SK-N-SH (cell line): ENCODE measurements around the gene GALNT17. TPM values are rescaled to one million over a fixed set of nuclear protein-coding genes. Genes with fewer than 3 reads are reported as not detected.

Experiments
- CTCF ChIA-PET: fragments of 300-600, 350-600 bp; formaldehyde crosslinking; extraction: SDS; loops from one replicate; lab custom pipeline; 2021; lab: Yijun Ruan, JAX
- POLR2A ChIA-PET: fragments of 350-600 bp; sonication (Branson Sonifier 250); formaldehyde crosslinking; extraction: SDS; loops from one replicate; lab custom pipeline; 2020; ENCODE audit warnings: antibody characterized with exemption, inconsistent platforms; lab: Yijun Ruan, JAX
- DNase-seq: peaks from one replicate; pipeline ENCODE4 v3.0.0; 2012
- H2AFZ ChIP-seq: fragments of 200-600 bp; sonication (generic); 2 replicates; pipeline ENCODE4 v1.8.1; 2016; ENCODE audit warnings: antibody characterized with exemption, mild to moderate bottlenecking, low read depth
- H3F3A ChIP-seq: fragments of 200-600 bp; sonication (generic); replicated peaks from 2 replicates; pipeline ENCODE3; 2016; ENCODE audit warnings: antibody characterized with exemption, mild to moderate bottlenecking; ENCODE audit not compliant: insufficient read depth
- H3K27ac ChIP-seq, 2 experiments: fragments of 200-500 bp in 1 of 2; fragments of 200-600 bp in 1 of 2; sonication (Bioruptor generic) in 1 of 2; sonication (generic), shearing (Covaris generic) in 1 of 2; 2 replicates each; pipeline versions ENCODE4 v1.5.1 to v1.6.1; 2014 to 2016; ENCODE audit warnings: low read depth in 2 of 2, inconsistent platforms in 1 of 2, low read length in 1 of 2, mild to moderate bottlenecking in 1 of 2, mixed read lengths in 1 of 2
- H3K27me3 ChIP-seq: fragments of 200-600 bp; sonication (generic), shearing (Covaris generic); 2 replicates; pipeline ENCODE4 v1.6.1; 2016; ENCODE audit warnings: mixed run types; ENCODE audit not compliant: insufficient read depth
- H3K36me3 ChIP-seq, 2 experiments: fragments of 200-500 bp in 1 of 2; fragments of 200-600 bp in 1 of 2; sonication (Bioruptor generic) in 1 of 2; sonication (generic) in 1 of 2; replicated peaks in 1 of 2; 2 replicates each; pipeline versions ENCODE3 to v1.5.1; 2014 to 2016; ENCODE audit warnings: low read length in 1 of 2, mild to moderate bottlenecking in 1 of 2; ENCODE audit not compliant: insufficient read depth in 2 of 2, control insufficient read depth in 1 of 2
- H3K4me1 ChIP-seq, 2 experiments: fragments of 200-500 bp in 1 of 2; fragments of 200-600 bp in 1 of 2; sonication (Bioruptor generic) in 1 of 2; sonication (generic), shearing (Covaris generic) in 1 of 2; 2 replicates each; pipeline versions ENCODE4 v1.5.1 to v1.6.1; 2014 to 2016; ENCODE audit warnings: low read depth in 1 of 2, low read length in 1 of 2, mixed run types in 1 of 2; ENCODE audit not compliant: insufficient read depth in 2 of 2, control insufficient read depth in 1 of 2
- H3K4me2 ChIP-seq: fragments of 200-600 bp; sonication (generic), shearing (Covaris generic); 2 replicates; pipeline ENCODE4 v1.6.1; 2017; ENCODE audit warnings: mixed run types
- H3K4me3 ChIP-seq, 2 experiments: fragments of 200-500 bp in 1 of 2; fragments of 200-600 bp in 1 of 2; sonication (Bioruptor generic) in 1 of 2; sonication (generic), shearing (Covaris generic) in 1 of 2; 2 replicates each; pipeline versions ENCODE4 v1.5.1 to v1.8.1; 2014 to 2016; ENCODE audit warnings: low read depth in 2 of 2, inconsistent platforms in 1 of 2, low read length in 1 of 2, mild to moderate bottlenecking in 1 of 2, mixed read lengths in 1 of 2, moderate library complexity in 1 of 2
- H3K79me2 ChIP-seq: fragments of 200-600 bp; sonication (generic); 2 replicates; pipeline ENCODE4 v1.8.1; 2017; ENCODE audit warnings: mild to moderate bottlenecking; ENCODE audit not compliant: insufficient read depth
- H3K9ac ChIP-seq: fragments of 200-600 bp; sonication (generic); 2 replicates; pipeline ENCODE4 v1.6.1; 2017; ENCODE audit warnings: mixed run types
- H3K9me2 ChIP-seq: fragments of 200-600 bp; sonication (generic); 2 replicates; pipeline ENCODE4 v1.6.1; 2017; ENCODE audit warnings: mixed run types
- H3K9me3 ChIP-seq: fragments of 200-600 bp; sonication (generic); 2 replicates; pipeline ENCODE4 v1.6.1; 2017; ENCODE audit warnings: mixed run types, mild to moderate bottlenecking, moderate library complexity
- H4K20me1 ChIP-seq: fragments of 200-600 bp; sonication (generic); 2 replicates; pipeline ENCODE4 v1.6.1; 2017; ENCODE audit warnings: mild to moderate bottlenecking, mixed run types; ENCODE audit not compliant: insufficient read depth
- ELF1 ChIP-seq: IDR thresholded peaks from 2 replicates; pipeline ENCODE4 v1.4.0; 2012
- EP300 ChIP-seq, 2 experiments: IDR thresholded peaks; 2 replicates each; pipeline versions ENCODE4 v1.4.0 to v1.6.1; 2012; ENCODE audit warnings: borderline replicate concordance in 1 of 2, low read depth in 1 of 2, low read length in 1 of 2
- EZH2phosphoT487 ChIP-seq: fragments of 200-600 bp; sonication (generic); IDR thresholded peaks from 2 replicates; pipeline ENCODE4 v1.6.1; 2017; ENCODE audit warnings: low read depth, mixed run types, mild to moderate bottlenecking, antibody characterized with exemption, moderate library complexity, borderline replicate concordance
- FOSL2 ChIP-seq: IDR thresholded peaks from 2 replicates; pipeline ENCODE4 v1.4.0; 2012; ENCODE audit warnings: low read depth, mild to moderate bottlenecking, moderate library complexity, borderline replicate concordance
- FOXJ3 ChIP-seq: sonication (generic); formaldehyde crosslinking; IDR thresholded peaks from 2 replicates; pipeline ENCODE4 v1.5.1; 2020; ENCODE audit warnings: mild to moderate bottlenecking, missing genetic modification reagents
- FOXM1 ChIP-seq: IDR thresholded peaks from 2 replicates; pipeline ENCODE4 v1.4.0; 2012; ENCODE audit warnings: low read depth, mild to moderate bottlenecking
- GABPA ChIP-seq: IDR thresholded peaks from 2 replicates; pipeline ENCODE4 v1.4.0; 2012; ENCODE audit warnings: low read depth, mild to moderate bottlenecking
- JUND ChIP-seq: IDR thresholded peaks from 2 replicates; pipeline ENCODE4 v1.4.0; 2012
- NFIC ChIP-seq: IDR thresholded peaks from 2 replicates; pipeline ENCODE4 v1.4.0; 2012; ENCODE audit warnings: borderline replicate concordance
- NRF1 ChIP-seq: IDR thresholded peaks from 2 replicates; pipeline ENCODE4 v1.6.1; 2012; ENCODE audit warnings: low read depth, mild to moderate bottlenecking, low read length
- POLR2AphosphoS5 ChIP-seq: IDR thresholded peaks from 2 replicates; pipeline ENCODE4 v1.6.1; 2012; ENCODE audit warnings: low read depth, low read length
- RAD21 ChIP-seq: IDR thresholded peaks from 2 replicates; pipeline ENCODE4 v1.6.1; 2012; ENCODE audit warnings: mild to moderate bottlenecking, low read length
- RCOR1 ChIP-seq: fragments of 150-350 bp; IDR thresholded peaks from 2 replicates; pipeline ENCODE4 v1.6.1; 2017; ENCODE audit warnings: antibody characterized with exemption, low read length
- RXRA ChIP-seq: IDR thresholded peaks from 2 replicates; pipeline ENCODE4 v1.4.0; 2012; ENCODE audit warnings: low read depth, mild to moderate bottlenecking, borderline replicate concordance
- TCF12 ChIP-seq: IDR thresholded peaks from 2 replicates; pipeline ENCODE4 v1.4.0; 2012
- TEAD4 ChIP-seq: IDR thresholded peaks from 2 replicates; pipeline ENCODE4 v1.4.0; 2012; ENCODE audit warnings: mild to moderate bottlenecking, borderline replicate concordance; ENCODE audit not compliant: insufficient read depth
- YY1 ChIP-seq: IDR thresholded peaks from 2 replicates; pipeline ENCODE4 v1.4.0; 2012; ENCODE audit warnings: low read depth, mild to moderate bottlenecking
- WGBS: methylation state at CpG from one replicate; pipeline ENCODE4 v1.1.6; 2017; ENCODE audit warnings: low lambda C conversion rate; 5-methylcytosine and 5-hydroxymethylcytosine counted together
- polyA plus RNA-seq, 3 experiments: library from polyadenylated mRNA; depleted of rRNA; stranded (reverse); fragments of >200 nt; gene quantifications; 2 replicates each; pipeline ENCODE4 v1.2.3, GENCODE V29; 2012
- TF ChIP-seq, protein P1 (sequence below): IDR thresholded peaks from 2 replicates; pipeline ENCODE4 v1.4.0; 2012; ENCODE audit warnings: low read depth, borderline replicate concordance
- TF ChIP-seq, protein P2 (sequence below): IDR thresholded peaks from 2 replicates; pipeline ENCODE4 v1.4.0; 2012; ENCODE audit warnings: low read depth, borderline replicate concordance
- TF ChIP-seq, protein P3 (sequence below): fragments of 150-350 bp; IDR thresholded peaks from 2 replicates; pipeline ENCODE4 v1.6.1; 2017; ENCODE audit warnings: antibody characterized with exemption, low read length, low read depth, borderline replicate concordance
- TF ChIP-seq, protein P4 (sequence below): fragments of 150-350 bp; IDR thresholded peaks from 2 replicates; pipeline ENCODE4 v1.6.1; 2016; ENCODE audit warnings: mild to moderate bottlenecking, low read depth, low read length

GALNT17 gene
- polyA plus RNA-seq, 1 of the 3 experiments (the other 2 are of a cell fraction): not detected

DNA sequence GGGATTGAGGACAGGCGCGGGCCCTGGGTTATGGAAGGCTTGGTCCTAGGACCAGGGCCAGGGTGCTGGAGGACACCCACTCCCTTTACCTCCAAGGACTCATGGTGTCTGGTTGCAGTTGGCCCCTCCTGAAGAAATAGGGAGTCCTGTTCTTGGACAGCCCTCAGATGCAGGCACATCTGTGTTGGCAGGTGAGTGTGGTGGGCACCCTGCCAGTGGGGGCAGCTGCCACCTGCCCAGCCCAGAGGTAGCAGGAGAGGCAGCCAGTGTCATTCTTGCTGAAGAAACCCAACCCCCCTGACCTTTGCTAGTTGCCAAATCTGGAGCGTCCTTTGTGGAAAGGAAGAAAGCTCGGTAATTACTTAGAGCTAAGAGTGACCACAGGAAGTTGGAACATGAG, 8.3 kb downstream of the GALNT17 start:
- 29% methylated on average over 4 of the region's 4 CpGs for WGBS
- H3K36me3 ChIP-seq: no peaks in the 10 kb centered on the region
- H3K79me2 ChIP-seq: no peaks in the 10 kb centered on the region
- no peaks in the 10 kb centered on the region for H3K27me3 ChIP-seq
- CTCF ChIA-PET: no interaction called here
- H3K4me3 ChIP-seq: no peak overlapping the region
- H3F3A ChIP-seq: no peaks in the 10 kb centered on the region
- peaks cover 4% of the 10 kb centered on the region; the same call in 1 of the 2 replicates for H3K9me3 ChIP-seq
- POLR2A ChIA-PET: no interaction called here
- H3K4me1 ChIP-seq: no peaks in the 10 kb centered on the region
- H4K20me1 ChIP-seq: no peaks in the 10 kb centered on the region
- TF ChIP-seq, protein P1, sequence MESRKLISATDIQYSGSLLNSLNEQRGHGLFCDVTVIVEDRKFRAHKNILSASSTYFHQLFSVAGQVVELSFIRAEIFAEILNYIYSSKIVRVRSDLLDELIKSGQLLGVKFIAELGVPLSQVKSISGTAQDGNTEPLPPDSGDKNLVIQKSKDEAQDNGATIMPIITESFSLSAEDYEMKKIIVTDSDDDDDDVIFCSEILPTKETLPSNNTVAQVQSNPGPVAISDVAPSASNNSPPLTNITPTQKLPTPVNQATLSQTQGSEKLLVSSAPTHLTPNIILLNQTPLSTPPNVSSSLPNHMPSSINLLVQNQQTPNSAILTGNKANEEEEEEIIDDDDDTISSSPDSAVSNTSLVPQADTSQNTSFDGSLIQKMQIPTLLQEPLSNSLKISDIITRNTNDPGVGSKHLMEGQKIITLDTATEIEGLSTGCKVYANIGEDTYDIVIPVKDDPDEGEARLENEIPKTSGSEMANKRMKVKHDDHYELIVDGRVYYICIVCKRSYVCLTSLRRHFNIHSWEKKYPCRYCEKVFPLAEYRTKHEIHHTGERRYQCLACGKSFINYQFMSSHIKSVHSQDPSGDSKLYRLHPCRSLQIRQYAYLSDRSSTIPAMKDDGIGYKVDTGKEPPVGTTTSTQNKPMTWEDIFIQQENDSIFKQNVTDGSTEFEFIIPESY: no peak
- TF ChIP-seq, protein P2, sequence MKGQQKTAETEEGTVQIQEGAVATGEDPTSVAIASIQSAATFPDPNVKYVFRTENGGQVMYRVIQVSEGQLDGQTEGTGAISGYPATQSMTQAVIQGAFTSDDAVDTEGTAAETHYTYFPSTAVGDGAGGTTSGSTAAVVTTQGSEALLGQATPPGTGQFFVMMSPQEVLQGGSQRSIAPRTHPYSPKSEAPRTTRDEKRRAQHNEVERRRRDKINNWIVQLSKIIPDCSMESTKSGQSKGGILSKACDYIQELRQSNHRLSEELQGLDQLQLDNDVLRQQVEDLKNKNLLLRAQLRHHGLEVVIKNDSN: no peak
- no peak for TF ChIP-seq FOXM1
- TF ChIP-seq, protein P3, sequence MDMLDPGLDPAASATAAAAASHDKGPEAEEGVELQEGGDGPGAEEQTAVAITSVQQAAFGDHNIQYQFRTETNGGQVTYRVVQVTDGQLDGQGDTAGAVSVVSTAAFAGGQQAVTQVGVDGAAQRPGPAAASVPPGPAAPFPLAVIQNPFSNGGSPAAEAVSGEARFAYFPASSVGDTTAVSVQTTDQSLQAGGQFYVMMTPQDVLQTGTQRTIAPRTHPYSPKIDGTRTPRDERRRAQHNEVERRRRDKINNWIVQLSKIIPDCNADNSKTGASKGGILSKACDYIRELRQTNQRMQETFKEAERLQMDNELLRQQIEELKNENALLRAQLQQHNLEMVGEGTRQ: no peak
- TF ChIP-seq FOSL2: no peak
- TF ChIP-seq ELF1: no peak
- TF ChIP-seq YY1: no peak
- TF ChIP-seq, protein P4, sequence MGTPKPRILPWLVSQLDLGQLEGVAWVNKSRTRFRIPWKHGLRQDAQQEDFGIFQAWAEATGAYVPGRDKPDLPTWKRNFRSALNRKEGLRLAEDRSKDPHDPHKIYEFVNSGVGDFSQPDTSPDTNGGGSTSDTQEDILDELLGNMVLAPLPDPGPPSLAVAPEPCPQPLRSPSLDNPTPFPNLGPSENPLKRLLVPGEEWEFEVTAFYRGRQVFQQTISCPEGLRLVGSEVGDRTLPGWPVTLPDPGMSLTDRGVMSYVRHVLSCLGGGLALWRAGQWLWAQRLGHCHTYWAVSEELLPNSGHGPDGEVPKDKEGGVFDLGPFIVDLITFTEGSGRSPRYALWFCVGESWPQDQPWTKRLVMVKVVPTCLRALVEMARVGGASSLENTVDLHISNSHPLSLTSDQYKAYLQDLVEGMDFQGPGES: no peak
- no peak for TF ChIP-seq TEAD4
- no peak for TF ChIP-seq GABPA
- no peak for TF ChIP-seq NFIC
- no peak for TF ChIP-seq NRF1
- TF ChIP-seq RCOR1: no peak
- no peak overlapping the region for H3K4me2 ChIP-seq
- no peak for DNase-seq
- H3K9ac ChIP-seq: no peak overlapping the region
- no peak overlapping the region for H3K27ac ChIP-seq
- H2AFZ ChIP-seq: no peak overlapping the region
- no peaks in the 10 kb centered on the region for H3K9me2 ChIP-seq

DNA sequence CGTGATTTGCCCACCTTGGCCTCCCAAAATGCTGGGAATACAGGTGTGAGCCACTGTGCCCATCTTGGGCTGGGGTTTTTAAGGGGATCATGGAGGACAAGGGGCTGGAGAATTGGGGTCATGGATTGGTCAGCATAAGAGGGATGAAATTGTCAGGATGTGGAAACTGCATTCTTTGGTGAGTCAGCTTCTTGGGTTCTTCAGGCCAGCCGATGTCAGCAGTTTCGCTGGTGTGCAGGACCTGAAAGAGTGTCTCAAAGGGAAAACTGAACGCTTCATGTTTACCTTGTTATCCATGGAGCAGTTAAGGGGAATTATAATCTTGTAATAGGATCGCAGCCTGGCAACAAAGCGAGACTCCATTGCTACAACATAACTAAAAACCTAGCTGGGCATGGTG, 13.0 kb downstream of the GALNT17 start:
- Histone ChIP-seq H3K4me1 (no peaks in the 10 kb centered on the region), H3K79me2 (no peaks in the 10 kb centered on the region), H3K4me2 (no peak overlapping the region), H2AFZ (no peak overlapping the region), H3K4me3 (no peak overlapping the region), H3K9me2 (no peaks in the 10 kb centered on the region), H3K9me3 (no peaks in the 10 kb centered on the region), H3K27me3 (no peaks in the 10 kb centered on the region), H3K36me3 (no peaks in the 10 kb centered on the region), H3K9ac (no peak overlapping the region), H3F3A (no peaks in the 10 kb centered on the region), H4K20me1 (no peaks in the 10 kb centered on the region), H3K27ac (no peak overlapping the region)
- TF ChIP-seq EZH2phosphoT487 (no peak), TEAD4 (no peak), FOXM1 (no peak), EP300 (IDR thresholded peaks at IDR 0.05; ENCODE audit: borderline replicate concordance in 1 of 2, low read depth in 1 of 2, low read length in 1 of 2) (no peak), RXRA (no peak), FOXJ3 (CRISPR knock-in tag) (no peak), RAD21 (no peak), NFIC (no peak), TCF12 (no peak), JUND (no peak), POLR2AphosphoS5 (no peak)
- ChIA-PET CTCF (no interaction called here), POLR2A (no interaction called here)
- no peak for DNase-seq
- 5% methylated on average over 6 of the region's 6 CpGs for WGBS
